AG09319 (cell line): Measurements from ENCODE around the gene CAPZB.

Experiments used
- DNase-seq: peaks from one replicate; pipeline ENCODE4 v3.0.0-alpha.2; 2010; ENCODE audit warnings: low read depth; ENCODE audit errors: extremely low read depth
- TF ChIP-seq, protein P1 (sequence below): IDR thresholded peaks from 2 replicates; pipeline ENCODE4 v1.5.1; 2011; ENCODE audit warnings: low read depth, mild to moderate bottlenecking, inconsistent platforms, low read length, moderate library complexity

The CAPZB gene

DNA sequence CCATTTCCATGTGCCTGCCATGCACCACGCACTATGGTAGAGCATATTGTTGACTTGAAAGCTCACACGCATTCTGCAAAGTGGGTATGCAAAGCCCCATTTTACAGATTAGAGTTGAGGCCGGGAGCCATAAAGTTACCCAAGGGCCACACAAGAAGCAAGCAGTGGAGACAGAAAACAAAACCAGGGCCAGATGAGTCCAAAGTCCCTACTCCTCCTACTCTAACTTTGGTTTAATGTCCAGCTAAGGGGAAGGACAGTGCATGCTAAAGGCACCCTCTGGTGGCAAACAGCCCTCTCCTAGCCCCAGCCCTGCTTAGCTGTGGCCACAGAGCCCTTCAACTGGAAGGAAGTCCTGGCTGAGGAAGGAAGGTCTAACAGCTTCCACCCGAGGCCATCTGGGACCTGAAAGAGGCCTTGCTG, 98.3 kb downstream of the CAPZB start:
- TF ChIP-seq, protein P1, sequence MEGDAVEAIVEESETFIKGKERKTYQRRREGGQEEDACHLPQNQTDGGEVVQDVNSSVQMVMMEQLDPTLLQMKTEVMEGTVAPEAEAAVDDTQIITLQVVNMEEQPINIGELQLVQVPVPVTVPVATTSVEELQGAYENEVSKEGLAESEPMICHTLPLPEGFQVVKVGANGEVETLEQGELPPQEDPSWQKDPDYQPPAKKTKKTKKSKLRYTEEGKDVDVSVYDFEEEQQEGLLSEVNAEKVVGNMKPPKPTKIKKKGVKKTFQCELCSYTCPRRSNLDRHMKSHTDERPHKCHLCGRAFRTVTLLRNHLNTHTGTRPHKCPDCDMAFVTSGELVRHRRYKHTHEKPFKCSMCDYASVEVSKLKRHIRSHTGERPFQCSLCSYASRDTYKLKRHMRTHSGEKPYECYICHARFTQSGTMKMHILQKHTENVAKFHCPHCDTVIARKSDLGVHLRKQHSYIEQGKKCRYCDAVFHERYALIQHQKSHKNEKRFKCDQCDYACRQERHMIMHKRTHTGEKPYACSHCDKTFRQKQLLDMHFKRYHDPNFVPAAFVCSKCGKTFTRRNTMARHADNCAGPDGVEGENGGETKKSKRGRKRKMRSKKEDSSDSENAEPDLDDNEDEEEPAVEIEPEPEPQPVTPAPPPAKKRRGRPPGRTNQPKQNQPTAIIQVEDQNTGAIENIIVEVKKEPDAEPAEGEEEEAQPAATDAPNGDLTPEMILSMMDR: no peak
- DNase-seq: no peak

- DNase-seq: no peak
- TF ChIP-seq, protein P1: no peak
Measured at GRCh38 chr1:19385869-19386591, 99.3 kb downstream of the CAPZB start.

GRCh38 chr1:19385221-19385620, 100.1 kb downstream of the CAPZB start:
- TF ChIP-seq, protein P1: no peak
- no peak for DNase-seq

- no peak for DNase-seq
- TF ChIP-seq, protein P1: no peak
Measured at GRCh38 chr1:19384772-19385187, 100.6 kb downstream of the CAPZB start.

DNA sequence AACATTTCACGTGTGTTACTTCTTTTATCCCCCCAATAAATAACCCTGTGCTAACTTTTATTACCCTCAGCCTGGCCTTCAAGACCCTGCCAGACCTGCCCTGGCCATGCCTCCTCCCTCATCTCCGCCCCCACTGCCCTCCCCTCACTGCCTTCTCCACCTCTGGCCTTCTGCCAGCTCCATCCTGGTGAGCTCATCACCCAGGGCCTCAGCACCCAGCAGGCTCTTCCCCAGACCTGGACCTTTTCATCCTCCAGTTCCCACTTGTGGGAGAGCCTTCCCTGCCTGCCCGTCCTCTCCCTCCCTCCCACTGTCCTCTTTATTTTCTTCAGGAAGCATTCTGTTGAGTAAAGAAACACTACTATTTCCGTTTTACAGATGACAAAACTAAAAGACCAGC, 101.2 kb downstream of the CAPZB start:
- DNase-seq: no peak
- TF ChIP-seq, protein P1: no peak

GRCh38 chr1:19382222-19382621, 103.1 kb downstream of the CAPZB start:
- DNase-seq: no peak
- TF ChIP-seq, protein P1: no peak

DNA sequence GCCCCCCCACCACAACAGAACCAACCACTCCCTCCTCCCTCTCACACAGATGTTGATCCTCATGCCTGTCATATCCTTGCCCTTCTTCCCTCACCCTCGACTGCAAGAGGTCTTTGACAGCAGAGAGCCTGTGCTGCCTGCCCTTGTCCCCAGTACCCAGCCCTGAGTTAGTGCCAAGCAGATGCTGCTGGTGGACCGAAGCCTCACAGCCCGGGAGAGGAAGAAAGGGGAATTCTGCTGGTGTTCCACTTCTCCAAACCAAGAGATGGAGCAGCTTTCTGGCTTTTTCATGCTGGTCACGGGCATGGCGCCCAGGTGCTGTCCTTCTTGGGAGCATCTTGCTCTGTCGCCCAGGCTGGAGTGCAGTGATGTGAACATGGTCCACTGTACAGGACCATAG, 104.1 kb downstream of the CAPZB start:
- TF ChIP-seq, protein P1: no peak
- no peak for DNase-seq
